Measurements from ENCODE around the gene ZNF428. TPM values are rescaled to one million over a fixed set of nuclear protein-coding genes. Genes with fewer than 3 reads are reported as not detected.

ZNF428 gene
- total RNA-seq, 1 donor from 2014 or later = 37.3 TPM

- TF ChIP-seq CTCF (IDR thresholded peaks at IDR 0.05) = no peak
- Histone ChIP-seq H3K27me3 (no peaks in the 10 kb centered on the region), H3K27ac (no peak overlapping the region), H3K4me1 (peaks cover 22 to 23% of the 10 kb centered on the region in 2 donors), H3K36me3 (peaks cover 19 to 24% of the 10 kb centered on the region in 2 donors), H3K9me3 (no peaks in the 10 kb centered on the region), H3K4me3 (no peak overlapping the region)
- intact Hi-C loops (cut with DNase I) = loop anchor here (10.0 kb wide), 1 partner anchor 1644 kb away; the partner anchor contains the start of gene RABAC1
- no peak for DNase-seq (ENCODE audit: low spot score in 2 of 2)
Measured at GRCh38 chr19:43598445-43599240, 20.8 kb downstream of the ZNF428 start.

- H3K4me1 ChIP-seq = peaks cover 22 to 23% of the 10 kb centered on the region in 2 donors
- no peaks in the 10 kb centered on the region for H3K9me3 ChIP-seq
- intact Hi-C loops (cut with DNase I) = loop anchor here (10.0 kb wide), 1 partner anchor 1643 kb away; the partner anchor contains the start of gene RABAC1
- no peak overlapping the region for H3K27ac ChIP-seq
- DNase-seq (ENCODE audit: low spot score in 2 of 2) = no peak
- no peak for TF ChIP-seq CTCF (IDR thresholded peaks at IDR 0.05)
- H3K4me3 ChIP-seq = peak overlapping the region in 1 of 2 donors; percentile 68
- no peaks in the 10 kb centered on the region for H3K27me3 ChIP-seq
- H3K36me3 ChIP-seq = peaks cover 24 to 32% of the 10 kb centered on the region in 2 donors
Measured at GRCh38 chr19:43597876-43598275, 21.6 kb downstream of the ZNF428 start.

GRCh38 chr19:43596842-43597461 lies 22.5 kb downstream of the ZNF428 start:
- TF ChIP-seq CTCF (IDR thresholded peaks at IDR 0.05) = no peak
- intact Hi-C loops (cut with DNase I) = loop anchor here (1.0 to 10.0 kb wide), 6 partner anchors 22 to 1642 kb away; partner anchors contain the start of genes PINLYP, RABAC1, SMG9 and XRCC1
- H3K4me1 ChIP-seq = peaks cover 22 to 23% of the 10 kb centered on the region in 2 donors
- DNase-seq (ENCODE audit: low spot score in 2 of 2) = no peak
- peak overlapping the region; percentile 94 to 99 for H3K27ac ChIP-seq
- peak overlapping the region; percentile 59 to 68 for H3K4me3 ChIP-seq
- H3K27me3 ChIP-seq = no peaks in the 10 kb centered on the region
- H3K9me3 ChIP-seq = no peaks in the 10 kb centered on the region
- peaks cover 33 to 38% of the 10 kb centered on the region in 2 donors for H3K36me3 ChIP-seq

- H3K27me3 ChIP-seq = no peaks in the 10 kb centered on the region
- peak; percentile 99 to 100 for DNase-seq (ENCODE audit: low spot score in 2 of 2)
- TF ChIP-seq CTCF (IDR thresholded peaks at IDR 0.05) = no peak
Measured at GRCh38 chr19:43595999-43596841, 23.2 kb downstream of the ZNF428 start, which contains the start of the genes IRGQ and ZNF576. Gene IRGQ (minus strand): TSS chr19:43596134. CDS start chr19:43595338, 796 bp downstream. Gene ZNF576 (plus strand): TSS chr19:43596595. CDS start chr19:43597109, 514 bp downstream.

GRCh38 chr19:43595605-43595998 lies 23.8 kb downstream of the ZNF428 start:
- intact Hi-C loops (cut with DNase I) = loop anchor here (10.0 kb wide), 1 partner anchor 1641 kb away; the partner anchor contains the start of gene RABAC1
- peaks cover 22 to 23% of the 10 kb centered on the region in 2 donors for H3K4me1 ChIP-seq
- peak overlapping the region; percentile 58 to 88 for H3K4me3 ChIP-seq
- peaks cover 42 to 48% of the 10 kb centered on the region in 2 donors for H3K36me3 ChIP-seq
- no peak for TF ChIP-seq CTCF (IDR thresholded peaks at IDR 0.05)
- no peaks in the 10 kb centered on the region for H3K9me3 ChIP-seq
- no peaks in the 10 kb centered on the region for H3K27me3 ChIP-seq
- DNase-seq (ENCODE audit: low spot score in 2 of 2) = no peak
- peak overlapping the region; percentile 82 to 88 for H3K27ac ChIP-seq

More at GRCh38 chr19:43595999-43596841, 23.2 kb downstream of the ZNF428 start, which contains the start of the genes IRGQ and ZNF576:
- intact Hi-C loops (cut with DNase I) = loop anchor here (1.0 to 10.0 kb wide), 6 partner anchors 21 to 1641 kb away; partner anchors contain the start of genes PINLYP, RABAC1, SMG9 and XRCC1
- Histone ChIP-seq H3K4me1 (peaks cover 22 to 23% of the 10 kb centered on the region in 2 donors), H3K27ac (peak within 1 kb of the TSS; percentile 94 to 99), H3K4me3 (peak within 1 kb of the TSS; percentile 59 to 88), H3K36me3 (peaks cover 38 to 43% of the 10 kb centered on the region in 2 donors), H3K9me3 (no peaks in the 10 kb centered on the region)
